T-helper 1 cell treated with Interleukin-12 subunit alpha and Interleukin-12 subunit beta and Interleukin-4 antibody, amounts not matched to agents 30 μg/mL and 1 μg/mL, for 36 hours (primary cell): ENCODE measurements around the gene KCTD16.

Experiments
- H3K27ac Mint-ChIP-seq: one replicate; pipeline ENCODE4 v1.8.0; 2021; ENCODE audit warnings: mild to moderate bottlenecking, mixed read lengths
- H3K27me3 Mint-ChIP-seq: one replicate; pipeline ENCODE4 v1.8.0; 2021; ENCODE audit warnings: low read depth, mixed read lengths
- H3K36me3 Mint-ChIP-seq: one replicate; pipeline ENCODE4 v1.8.0; 2021; ENCODE audit warnings: low read depth, mixed read lengths
- H3K4me1 Mint-ChIP-seq: one replicate; pipeline ENCODE4 v1.8.0; 2021; ENCODE audit warnings: low read depth, mixed read lengths
- H3K4me3 Mint-ChIP-seq: one replicate; pipeline ENCODE4 v1.8.0; 2021; ENCODE audit warnings: mild to moderate bottlenecking, moderate library complexity, mixed read lengths
- H3K9me3 Mint-ChIP-seq: one replicate; pipeline ENCODE4 v1.8.0; 2021; ENCODE audit warnings: mixed read lengths

The KCTD16 gene

DNA sequence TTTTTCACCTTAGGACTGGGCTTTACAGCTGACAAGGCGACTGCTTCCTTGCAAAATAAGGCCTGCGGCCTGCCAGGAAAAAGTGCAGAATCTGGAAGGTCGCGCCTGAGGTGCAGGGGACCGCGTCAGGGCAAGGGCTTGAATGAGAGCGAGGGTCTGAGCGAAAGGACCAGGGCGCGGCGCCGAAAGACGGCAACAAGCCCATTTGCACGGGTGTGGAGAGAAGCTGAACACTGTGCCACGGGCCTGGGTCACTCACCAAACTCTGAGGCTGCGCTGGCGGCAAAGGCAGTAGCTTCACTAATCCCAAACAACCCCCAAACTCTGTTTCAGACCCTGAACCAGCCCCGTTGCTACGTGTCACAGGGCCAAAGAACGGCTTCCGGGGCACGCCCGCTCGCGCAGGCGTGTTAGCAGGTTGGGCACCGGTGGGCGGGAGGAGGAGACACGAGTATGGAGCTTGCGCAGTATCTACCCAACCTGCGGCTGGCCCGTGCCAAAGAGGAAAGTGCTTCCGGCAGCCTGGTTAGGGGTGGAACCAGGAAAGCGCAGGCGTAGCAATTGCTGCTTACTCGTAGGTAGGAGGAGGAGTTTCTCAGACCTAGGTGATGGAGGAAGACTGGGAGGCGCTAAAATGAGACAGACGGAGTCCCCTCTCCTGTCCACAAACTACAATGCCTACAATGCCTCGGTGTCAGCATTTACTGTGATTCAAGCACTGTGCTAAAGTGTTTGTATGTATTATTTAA is at the start of gene KCTD16, which contains the start of gene YIPF5:
Gene KCTD16 (plus strand): TSS at position 598 of the 749 bp plus-strand sequence.
Gene YIPF5 (minus strand): TSS at position 384 of the 749 bp plus-strand sequence. CDS start 704 bp downstream, outside the sequence.
- H3K9me3 Mint-ChIP-seq: no peaks in the 10 kb centered on the region
- H3K27me3 Mint-ChIP-seq: peaks cover 25% of the 10 kb centered on the region
- peak within 1 kb of the TSS; percentile 83 for H3K27ac Mint-ChIP-seq
- H3K4me1 Mint-ChIP-seq: peaks cover 36% of the 10 kb centered on the region
- H3K4me3 Mint-ChIP-seq: peak within 1 kb of the TSS; percentile 91
- H3K36me3 Mint-ChIP-seq: peaks cover 22% of the 10 kb centered on the region

DNA sequence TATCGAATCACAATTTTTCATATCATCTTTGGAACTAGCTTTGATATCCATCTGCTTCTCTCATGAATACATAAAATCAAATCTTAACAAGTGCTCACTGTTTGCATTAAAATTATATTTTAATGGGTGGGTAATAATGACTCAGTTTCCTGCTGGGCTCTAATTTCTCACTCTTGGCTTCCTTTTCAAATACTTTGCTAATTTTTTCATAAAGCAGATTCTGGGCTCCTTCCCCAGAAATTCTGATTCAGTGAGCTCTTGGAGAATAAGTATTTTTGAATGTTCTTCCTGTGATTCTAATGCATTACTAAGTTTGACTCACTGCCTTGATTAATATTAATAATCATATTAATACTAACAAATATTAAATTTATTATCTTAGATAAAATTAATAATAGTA is 49.1 kb upstream of the KCTD16 start:
- H3K9me3 Mint-ChIP-seq: no peaks in the 10 kb centered on the region
- no peaks in the 10 kb centered on the region for H3K4me1 Mint-ChIP-seq
- no peak overlapping the region for H3K27ac Mint-ChIP-seq
- H3K27me3 Mint-ChIP-seq: peaks cover 5% of the 10 kb centered on the region
- H3K36me3 Mint-ChIP-seq: no peaks in the 10 kb centered on the region
- no peak overlapping the region for H3K4me3 Mint-ChIP-seq

DNA sequence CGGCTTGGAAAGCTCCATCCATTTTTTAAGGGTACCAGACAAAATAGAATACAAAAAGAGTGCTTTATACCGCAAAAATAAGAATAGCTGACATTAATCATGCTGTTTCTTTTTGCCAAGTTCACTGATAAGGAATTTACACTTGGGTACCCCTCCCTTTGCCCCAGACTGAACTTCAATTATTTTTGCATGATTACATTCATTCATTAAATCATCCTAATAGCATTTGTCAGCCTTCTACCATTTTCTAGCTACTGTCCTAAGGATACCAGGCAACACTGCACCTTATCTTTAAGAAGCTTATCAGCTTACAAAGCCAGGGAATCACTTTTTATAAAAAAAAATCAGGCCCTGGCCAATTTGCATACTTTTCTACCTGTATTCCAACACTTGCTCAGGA is 48.6 kb upstream of the KCTD16 start:
- no peak overlapping the region for H3K27ac Mint-ChIP-seq
- H3K4me3 Mint-ChIP-seq: no peak overlapping the region
- no peaks in the 10 kb centered on the region for H3K36me3 Mint-ChIP-seq
- no peaks in the 10 kb centered on the region for H3K4me1 Mint-ChIP-seq
- H3K9me3 Mint-ChIP-seq: no peaks in the 10 kb centered on the region
- H3K27me3 Mint-ChIP-seq: peaks cover 8% of the 10 kb centered on the region

DNA sequence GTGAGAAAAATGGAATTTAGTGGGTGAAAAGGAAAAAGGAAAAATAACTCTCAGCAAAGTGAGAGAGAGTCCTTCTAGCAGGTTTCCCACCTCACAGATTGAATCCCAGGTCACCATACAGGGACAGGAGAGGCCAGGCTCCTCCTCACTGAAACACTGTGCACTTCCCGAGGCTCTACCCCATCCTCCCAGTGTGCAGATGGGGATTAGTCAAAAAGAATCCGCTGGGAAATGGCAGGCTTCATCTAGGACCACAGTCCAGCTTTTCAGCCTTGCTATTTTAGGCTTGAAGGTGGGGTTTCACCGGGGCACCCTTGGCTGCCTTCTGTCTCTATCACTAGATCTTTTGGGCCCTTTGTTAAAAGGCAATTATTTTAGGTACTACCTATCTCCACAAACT is 48.0 kb upstream of the KCTD16 start:
- Mint-ChIP-seq H3K4me3 (no peak overlapping the region), H3K27me3 (peaks cover 8% of the 10 kb centered on the region), H3K4me1 (no peaks in the 10 kb centered on the region), H3K27ac (no peak overlapping the region), H3K36me3 (no peaks in the 10 kb centered on the region), H3K9me3 (no peaks in the 10 kb centered on the region)

DNA sequence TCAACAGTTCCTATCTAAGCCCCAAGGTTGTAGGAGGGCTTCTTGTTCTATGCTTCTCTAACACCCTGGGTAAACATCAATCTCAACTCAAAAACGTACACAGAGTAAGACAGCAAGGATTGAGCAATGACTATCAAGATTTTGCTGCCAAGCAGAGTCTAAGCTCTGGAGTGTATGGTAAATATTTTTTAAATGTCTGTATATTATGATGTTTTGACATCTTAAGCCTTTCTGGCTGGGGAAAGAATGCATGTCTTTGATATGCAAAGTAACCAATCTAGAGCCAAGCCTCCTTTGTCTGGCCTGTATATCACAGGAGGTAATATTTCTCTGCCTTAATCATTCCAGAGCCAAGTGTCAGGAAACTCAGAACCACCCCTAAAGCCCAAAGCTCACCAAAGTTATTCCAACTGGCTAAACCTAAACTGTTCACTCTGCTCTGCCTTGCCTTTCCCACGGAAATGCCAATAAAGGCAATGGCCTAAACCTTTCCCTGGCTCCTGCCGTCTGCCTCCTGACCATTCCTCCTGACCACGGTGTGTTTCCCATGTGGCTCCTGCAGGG is 45.4 kb upstream of the KCTD16 start:
- Mint-ChIP-seq H3K9me3 (no peaks in the 10 kb centered on the region), H3K4me1 (no peaks in the 10 kb centered on the region), H3K4me3 (no peak overlapping the region), H3K27ac (no peak overlapping the region), H3K36me3 (no peaks in the 10 kb centered on the region), H3K27me3 (peaks cover 4% of the 10 kb centered on the region)

DNA sequence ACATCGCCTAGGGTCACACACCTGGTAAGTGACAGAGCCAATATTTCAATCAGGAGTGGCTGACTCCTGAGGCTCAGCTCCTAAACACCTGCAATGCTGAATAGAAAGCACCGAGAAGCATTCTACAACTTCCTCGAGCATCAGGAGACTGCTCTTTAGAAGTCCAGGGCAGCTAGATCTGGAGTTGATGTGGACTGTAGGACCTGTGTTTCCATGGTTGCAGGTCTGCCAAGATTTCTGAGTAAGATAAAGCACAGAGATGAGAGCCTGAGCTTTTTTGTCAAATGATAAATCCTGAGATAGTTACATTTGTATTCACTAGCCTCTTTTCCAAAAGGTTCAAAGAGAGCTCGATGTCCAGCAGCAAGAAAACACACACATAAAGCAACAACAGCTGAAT is 44.0 kb upstream of the KCTD16 start:
- H3K9me3 Mint-ChIP-seq: no peaks in the 10 kb centered on the region
- H3K27me3 Mint-ChIP-seq: peaks cover 4% of the 10 kb centered on the region
- no peak overlapping the region for H3K4me3 Mint-ChIP-seq
- no peaks in the 10 kb centered on the region for H3K4me1 Mint-ChIP-seq
- H3K27ac Mint-ChIP-seq: no peak overlapping the region
- no peaks in the 10 kb centered on the region for H3K36me3 Mint-ChIP-seq

DNA sequence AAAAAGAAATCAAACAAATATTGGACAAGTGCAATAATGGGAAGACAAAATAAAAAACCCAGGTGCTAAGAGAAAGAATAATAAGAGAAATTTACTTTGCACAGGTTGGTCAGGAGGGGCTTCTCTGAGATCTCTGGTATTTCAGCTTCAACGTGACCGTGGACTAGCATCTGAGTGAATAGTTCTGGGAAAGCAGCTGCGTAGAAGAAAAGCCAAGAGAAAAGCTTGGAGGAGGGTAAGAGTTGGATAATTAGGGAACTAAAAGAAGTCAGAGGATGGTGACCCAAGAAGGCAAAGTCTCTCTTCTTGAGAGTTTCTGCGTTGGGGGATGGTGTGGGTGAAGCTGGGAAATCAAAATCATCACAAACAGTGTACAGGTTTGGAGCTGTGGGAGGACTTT is 41.8 kb upstream of the KCTD16 start:
- H3K27ac Mint-ChIP-seq: no peak overlapping the region
- peaks cover 4% of the 10 kb centered on the region for H3K27me3 Mint-ChIP-seq
- H3K4me1 Mint-ChIP-seq: no peaks in the 10 kb centered on the region

DNA sequence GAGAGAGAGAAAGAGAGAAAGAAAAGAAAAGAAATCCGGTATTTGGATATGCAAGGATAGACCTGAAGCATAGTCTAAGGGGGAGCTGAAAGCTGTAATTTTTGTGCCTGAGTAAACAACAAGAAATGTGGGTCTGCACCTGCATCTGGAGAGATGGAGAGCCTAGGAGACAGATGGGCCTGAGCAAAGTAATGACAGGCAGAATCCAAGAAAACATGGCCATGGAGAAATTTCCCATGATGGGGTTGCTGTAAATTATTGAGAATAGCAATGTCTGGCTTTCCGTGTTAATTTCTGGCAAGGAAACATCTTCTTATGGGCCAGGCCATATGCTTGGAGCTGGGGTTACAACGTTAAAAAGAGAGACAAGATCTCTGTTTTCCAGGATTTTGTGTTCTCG is 40.4 kb upstream of the KCTD16 start:
- Mint-ChIP-seq H3K4me3 (no peak overlapping the region), H3K27ac (no peak overlapping the region), H3K27me3 (peaks cover 4% of the 10 kb centered on the region), H3K36me3 (no peaks in the 10 kb centered on the region), H3K4me1 (no peaks in the 10 kb centered on the region), H3K9me3 (no peaks in the 10 kb centered on the region)

More for the DNA sequence above, 41.8 kb upstream of the KCTD16 start:
- no peak overlapping the region for H3K4me3 Mint-ChIP-seq
- H3K36me3 Mint-ChIP-seq: no peaks in the 10 kb centered on the region
- H3K9me3 Mint-ChIP-seq: no peaks in the 10 kb centered on the region

DNA sequence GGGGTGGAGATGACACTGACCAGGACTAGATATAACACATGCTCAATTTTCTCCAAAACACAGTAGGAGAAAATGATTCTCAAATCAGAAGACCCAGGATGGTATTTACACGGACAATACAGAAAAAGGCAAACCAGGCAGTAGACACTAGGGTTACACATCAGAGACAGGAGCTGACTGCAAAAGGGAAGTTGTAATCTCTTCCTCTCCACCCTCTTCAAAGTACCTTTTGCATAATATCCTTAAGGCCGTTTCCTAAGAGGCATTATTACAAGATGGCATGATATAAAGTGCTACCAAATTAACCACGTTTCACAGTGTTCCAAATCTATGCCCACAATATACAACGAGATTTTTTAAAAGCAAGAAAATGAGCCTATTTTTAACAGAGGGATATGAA is 39.4 kb upstream of the KCTD16 start:
- no peak overlapping the region for H3K27ac Mint-ChIP-seq
- no peaks in the 10 kb centered on the region for H3K9me3 Mint-ChIP-seq
- H3K27me3 Mint-ChIP-seq: peaks cover 12% of the 10 kb centered on the region
- peaks cover 1% of the 10 kb centered on the region for H3K4me1 Mint-ChIP-seq
- H3K4me3 Mint-ChIP-seq: no peak overlapping the region
- H3K36me3 Mint-ChIP-seq: no peaks in the 10 kb centered on the region

DNA sequence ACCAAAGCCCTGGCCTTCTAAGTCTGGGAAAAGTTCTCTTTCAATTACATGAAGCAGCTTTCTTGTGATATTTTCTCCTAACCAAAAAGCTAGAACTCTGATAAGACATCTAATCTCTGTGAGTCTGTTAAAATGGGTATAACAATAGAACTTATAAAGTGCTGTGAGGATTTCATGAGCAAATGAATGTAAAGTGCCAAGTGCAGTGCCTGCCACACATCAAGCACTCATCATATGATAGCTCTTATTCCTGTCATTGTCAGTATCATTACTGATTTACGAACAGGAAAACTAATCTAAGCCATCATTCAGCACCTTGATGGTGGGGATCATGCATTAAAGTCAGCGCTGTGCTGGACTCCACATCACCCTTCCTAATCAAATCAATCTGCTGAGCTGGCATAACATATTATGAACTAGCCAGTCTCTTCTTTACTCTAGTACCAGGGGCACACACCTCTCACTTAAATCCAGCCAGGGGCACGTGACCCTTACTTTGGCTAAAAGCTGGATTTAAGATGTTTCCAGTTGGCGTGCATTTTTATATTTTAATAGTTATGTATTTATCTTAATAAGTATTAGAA is 37.5 kb upstream of the KCTD16 start:
- no peaks in the 10 kb centered on the region for H3K9me3 Mint-ChIP-seq
- no peak overlapping the region for H3K27ac Mint-ChIP-seq
- H3K4me3 Mint-ChIP-seq: no peak overlapping the region
- peaks cover 11% of the 10 kb centered on the region for H3K27me3 Mint-ChIP-seq
- no peaks in the 10 kb centered on the region for H3K36me3 Mint-ChIP-seq
- peaks cover 1% of the 10 kb centered on the region for H3K4me1 Mint-ChIP-seq

DNA sequence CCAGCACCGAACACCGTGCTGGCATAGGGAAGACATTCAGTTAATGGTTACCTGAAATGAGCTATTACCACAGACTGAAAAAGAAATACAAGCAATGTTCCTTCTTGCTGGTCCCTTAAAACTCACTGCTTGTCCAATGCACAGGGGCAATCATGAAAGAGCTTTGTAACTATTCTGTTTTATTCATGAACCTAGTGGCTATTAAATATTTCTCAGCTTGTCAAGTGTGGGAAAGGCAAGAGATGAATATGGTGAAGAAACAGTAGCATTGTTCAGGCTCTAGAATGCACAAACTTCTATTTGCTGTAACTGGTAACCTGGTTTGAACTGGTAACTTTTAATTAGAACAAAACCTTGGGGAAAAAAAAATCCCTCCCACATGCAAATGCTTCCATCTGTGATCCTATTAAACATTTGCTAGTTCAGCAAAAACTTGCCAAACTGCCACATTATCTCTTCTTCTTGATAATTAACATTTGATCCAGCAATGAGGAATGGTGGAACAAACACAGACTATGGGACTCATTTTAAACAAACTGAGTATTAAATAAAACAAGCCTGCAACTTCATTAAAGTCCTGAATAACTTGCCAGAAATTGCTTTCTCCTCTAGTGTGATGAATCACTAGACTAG is 36.4 kb upstream of the KCTD16 start:
- no peaks in the 10 kb centered on the region for H3K9me3 Mint-ChIP-seq
- no peak overlapping the region for H3K4me3 Mint-ChIP-seq
- H3K27me3 Mint-ChIP-seq: peaks cover 15% of the 10 kb centered on the region
- H3K36me3 Mint-ChIP-seq: no peaks in the 10 kb centered on the region
- H3K27ac Mint-ChIP-seq: no peak overlapping the region
- peaks cover 1% of the 10 kb centered on the region for H3K4me1 Mint-ChIP-seq

DNA sequence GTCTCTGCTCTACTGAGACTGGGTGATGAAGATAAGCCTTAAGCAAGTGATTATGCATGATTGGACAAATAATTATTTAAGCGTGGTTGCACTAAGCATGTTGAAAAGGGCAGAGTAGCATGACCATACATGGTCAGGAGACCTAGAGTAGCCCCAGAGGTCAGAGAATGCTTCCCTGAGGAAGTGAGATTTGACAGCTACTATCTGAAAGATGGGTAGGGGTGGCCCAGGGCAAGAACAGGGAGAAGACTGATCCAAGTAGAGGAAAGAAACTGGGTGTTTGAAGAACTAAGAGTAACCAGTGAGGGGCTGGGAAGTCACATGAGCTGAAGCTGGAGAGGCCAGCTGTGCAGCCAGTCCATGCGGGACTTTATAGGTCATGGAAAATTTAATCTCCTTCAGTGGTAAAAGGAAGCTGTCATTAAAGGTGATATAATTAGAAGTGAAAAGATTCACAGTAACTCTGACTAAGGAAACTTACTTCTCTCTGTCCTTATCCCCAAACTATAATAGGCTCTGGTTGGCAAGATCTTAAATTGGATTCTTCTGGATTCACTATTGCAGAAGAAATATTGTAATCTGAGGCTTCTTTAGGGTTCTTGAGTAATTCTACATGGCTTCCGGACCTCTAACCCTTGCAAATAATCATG is 35.4 kb upstream of the KCTD16 start:
- Mint-ChIP-seq H3K4me1 (peaks cover 1% of the 10 kb centered on the region), H3K36me3 (no peaks in the 10 kb centered on the region), H3K4me3 (no peak overlapping the region), H3K27ac (no peak overlapping the region), H3K27me3 (peaks cover 15% of the 10 kb centered on the region), H3K9me3 (no peaks in the 10 kb centered on the region)

DNA sequence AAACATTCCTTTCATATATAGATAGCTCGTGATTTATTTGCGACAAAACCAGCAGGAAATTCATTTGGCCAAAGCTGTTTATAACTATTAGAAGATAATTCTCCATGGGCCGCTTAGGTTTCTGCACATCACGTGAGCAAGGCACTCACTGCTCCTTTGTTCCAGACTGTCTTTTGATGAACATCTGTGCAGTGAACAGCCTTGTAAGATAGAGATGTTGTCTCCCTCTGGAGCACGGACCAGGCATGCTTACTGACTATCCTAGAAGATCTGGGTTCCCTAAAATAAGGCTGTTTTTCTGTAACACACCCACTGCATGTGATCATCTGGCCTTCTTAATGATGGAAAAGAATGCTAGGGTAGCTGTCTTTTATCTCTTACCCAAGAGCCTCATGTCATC is 31.1 kb upstream of the KCTD16 start:
- no peak overlapping the region for H3K27ac Mint-ChIP-seq
- H3K27me3 Mint-ChIP-seq: peaks cover 22% of the 10 kb centered on the region
- H3K9me3 Mint-ChIP-seq: no peaks in the 10 kb centered on the region
- no peak overlapping the region for H3K4me3 Mint-ChIP-seq
- H3K4me1 Mint-ChIP-seq: peaks cover 4% of the 10 kb centered on the region
- H3K36me3 Mint-ChIP-seq: no peaks in the 10 kb centered on the region

DNA sequence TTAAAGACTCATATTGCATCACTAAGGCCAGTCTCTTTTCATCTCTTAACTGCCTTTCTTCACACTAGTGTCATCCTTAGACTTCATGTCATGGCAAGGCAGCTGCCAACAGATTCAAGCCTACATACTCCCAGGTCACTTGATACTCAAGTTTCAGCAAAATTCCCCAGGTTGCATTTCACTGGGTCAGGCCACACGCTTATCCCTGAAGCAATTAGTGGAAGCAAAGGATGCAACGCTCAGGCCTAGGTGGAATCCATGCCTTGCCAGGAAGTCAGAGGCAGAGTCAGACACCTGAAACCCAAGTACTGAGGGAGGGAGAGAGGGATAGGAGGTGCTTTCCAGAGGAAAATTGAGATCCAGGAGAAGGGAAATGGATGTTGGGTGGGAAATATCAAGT is 29.1 kb upstream of the KCTD16 start:
- H3K9me3 Mint-ChIP-seq: no peaks in the 10 kb centered on the region
- H3K36me3 Mint-ChIP-seq: no peaks in the 10 kb centered on the region
- no peak overlapping the region for H3K4me3 Mint-ChIP-seq
- no peak overlapping the region for H3K27ac Mint-ChIP-seq
- peaks cover 2% of the 10 kb centered on the region for H3K4me1 Mint-ChIP-seq
- peaks cover 17% of the 10 kb centered on the region for H3K27me3 Mint-ChIP-seq
